HG03045 (cell line): Measurements from ENCODE around the gene CABLES1.
"Not testable (repeated sequence)": the region's sequence is repeated elsewhere in the genome, so short reads cannot be mapped to it uniquely, and the experiment has no call there.

Experiments
- ATAC-seq: cut with Tn5 transposase; IDR thresholded peaks from one replicate; pipeline ENCODE4 v1.9.1; 2021; ENCODE audit warnings: mild to moderate bottlenecking, moderate library complexity; ENCODE audit not compliant: unreplicated experiment

The CABLES1 gene

DNA sequence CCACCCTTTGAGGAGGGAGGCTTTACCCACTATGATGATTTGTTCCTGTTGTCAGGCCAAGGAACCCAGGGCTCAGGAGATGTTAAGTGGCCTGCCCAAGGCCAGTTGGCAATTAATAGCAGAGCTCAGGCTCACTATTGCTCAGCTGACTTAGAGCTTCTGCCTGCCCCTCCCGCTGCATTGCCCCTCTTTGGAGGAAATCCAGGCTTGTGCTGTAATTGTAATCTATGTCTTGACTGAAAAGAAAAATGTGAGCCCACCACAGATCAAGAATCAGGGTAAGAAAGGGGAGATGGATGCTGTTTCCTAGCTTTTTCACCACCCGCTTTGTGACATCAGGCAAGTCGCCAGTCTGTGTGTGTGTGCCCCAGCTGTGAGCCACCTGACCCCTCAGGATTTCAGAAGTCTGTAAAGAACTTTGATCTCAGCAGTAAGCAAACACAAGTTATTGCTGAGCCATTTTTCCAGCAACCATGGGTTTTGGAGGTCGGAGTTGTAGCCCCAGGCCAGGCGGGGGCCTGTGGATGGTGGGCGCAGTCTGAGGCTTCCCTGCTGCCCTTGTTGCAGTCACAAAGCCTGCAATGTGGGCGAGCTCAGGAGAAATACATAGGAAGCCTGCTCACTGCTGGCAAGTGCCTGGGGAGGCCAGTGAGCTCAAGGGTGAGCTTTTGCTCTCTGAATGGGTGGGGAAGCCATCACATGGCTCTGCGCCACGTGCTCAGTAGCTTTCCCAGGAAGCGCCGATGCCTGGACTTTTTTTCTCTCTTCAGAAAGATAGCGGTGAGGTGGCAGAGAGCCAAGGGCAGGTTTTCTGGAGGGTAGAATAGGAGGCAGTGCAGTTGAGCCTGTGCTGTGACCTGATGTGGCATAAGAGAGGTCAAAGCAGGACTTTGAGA lies 6.1 kb downstream of the CABLES1 start:
- ATAC-seq: no peak

DNA sequence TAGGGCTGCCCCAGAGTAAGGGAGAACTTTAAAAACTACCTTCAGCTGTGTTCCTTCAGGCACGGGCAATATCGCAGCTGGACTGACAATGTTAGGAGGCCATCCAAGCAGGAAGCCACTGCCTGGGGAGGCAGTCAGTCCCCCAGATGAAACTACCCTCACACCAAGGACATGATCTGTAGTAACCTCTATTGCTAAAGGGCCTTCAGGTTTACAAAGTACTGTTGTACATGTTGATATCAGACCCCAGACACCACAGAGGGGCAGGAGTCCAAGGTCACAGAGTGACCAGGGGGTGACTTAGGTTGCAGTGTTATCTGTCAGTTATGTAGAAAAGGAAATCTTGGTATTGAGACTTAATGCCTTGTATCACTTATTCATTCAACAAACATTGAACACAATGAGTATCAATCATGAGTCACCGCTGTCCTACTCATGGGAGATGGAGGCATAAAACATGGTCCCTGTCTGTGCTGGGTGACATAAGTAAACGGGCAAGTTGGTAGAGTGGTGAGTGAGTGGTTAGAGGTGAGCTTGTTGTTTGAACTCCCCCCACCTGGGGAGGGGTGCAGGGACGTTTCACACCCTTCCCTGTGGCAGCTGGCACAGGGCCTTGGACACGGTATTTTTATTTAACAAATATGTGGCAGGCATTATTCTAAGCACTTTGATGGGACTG lies 7.1 kb downstream of the CABLES1 start:
- ATAC-seq: no peak

GRCh38 chr18:23143016-23143814 lies 7.9 kb downstream of the CABLES1 start:
- no peak for ATAC-seq

- ATAC-seq: no peak
Measured at GRCh38 chr18:23143815-23144261, 8.6 kb downstream of the CABLES1 start.

DNA sequence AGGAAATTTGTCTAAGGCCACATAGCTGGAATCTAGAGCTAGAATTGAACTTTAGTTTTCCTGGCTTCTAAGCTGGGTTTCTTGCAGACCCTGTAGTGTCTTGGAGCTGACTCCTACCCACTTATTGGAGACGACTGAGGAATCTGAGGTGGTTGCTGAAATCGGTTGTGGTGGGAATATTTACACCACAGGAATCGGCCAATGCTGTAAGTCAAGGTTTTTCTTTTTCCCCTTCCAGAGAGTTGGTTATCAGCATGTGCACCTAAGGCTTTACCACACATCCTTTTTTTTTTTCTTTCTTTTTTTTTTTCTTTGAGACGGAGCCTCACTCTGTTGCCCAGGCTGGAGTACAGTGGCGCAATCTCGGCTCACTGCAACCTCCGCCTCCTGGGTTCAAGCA lies 9.4 kb downstream of the CABLES1 start:
- ATAC-seq: no peak

- ATAC-seq: no peak
Measured at GRCh38 chr18:23145621-23146020, 10.3 kb downstream of the CABLES1 start.

DNA sequence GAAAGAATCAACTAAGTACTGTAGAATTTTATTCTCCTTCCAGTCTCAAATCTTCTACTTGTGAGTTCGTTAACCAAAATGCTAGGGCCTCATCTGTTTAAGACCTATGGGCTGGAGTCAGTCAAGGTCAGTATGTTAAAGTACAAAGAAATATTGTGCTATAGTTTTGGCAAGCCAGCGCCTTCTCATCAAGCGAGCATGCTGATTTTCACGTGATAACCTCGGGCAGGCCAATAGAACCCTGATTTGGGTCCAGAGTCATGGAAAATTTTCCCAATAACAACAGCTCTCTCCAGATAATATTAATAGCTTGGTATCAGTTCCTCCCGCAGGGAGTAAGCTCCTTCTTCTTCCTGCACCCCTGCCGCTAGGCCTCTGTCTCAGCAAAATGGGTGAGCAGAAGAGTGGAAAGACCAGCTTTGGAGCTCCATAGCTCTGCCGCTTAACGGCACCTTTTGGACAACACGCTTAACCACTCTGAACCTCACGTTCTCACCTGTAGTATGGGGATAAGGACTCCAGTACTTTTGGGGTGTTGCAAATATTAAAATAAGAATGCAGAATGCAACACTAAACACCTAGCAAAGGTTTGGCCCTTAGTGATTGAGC lies 11.7 kb downstream of the CABLES1 start:
- no peak for ATAC-seq

DNA sequence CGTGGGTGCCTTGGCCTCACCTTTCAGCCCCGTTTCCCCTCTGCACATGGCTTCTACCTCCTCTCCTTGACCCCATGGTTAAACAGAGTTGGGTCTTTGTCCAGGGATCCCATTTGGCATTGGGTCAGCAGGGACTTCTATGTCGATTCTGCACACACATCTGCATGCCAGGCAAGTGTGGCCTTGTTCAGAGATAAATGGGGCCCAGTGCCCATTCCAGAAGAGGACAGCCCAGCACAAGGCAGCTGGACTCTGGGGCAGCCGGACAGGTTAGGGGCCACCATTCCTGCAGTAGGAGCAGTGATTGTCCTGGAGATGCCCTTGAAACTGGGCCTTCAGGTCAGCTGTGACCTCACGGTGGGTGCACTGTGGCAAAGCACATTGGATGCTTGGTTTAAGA lies 13.1 kb downstream of the CABLES1 start:
- no peak for ATAC-seq

GRCh38 chr18:23149570-23149969 lies 14.3 kb downstream of the CABLES1 start:
- ATAC-seq: no peak

DNA sequence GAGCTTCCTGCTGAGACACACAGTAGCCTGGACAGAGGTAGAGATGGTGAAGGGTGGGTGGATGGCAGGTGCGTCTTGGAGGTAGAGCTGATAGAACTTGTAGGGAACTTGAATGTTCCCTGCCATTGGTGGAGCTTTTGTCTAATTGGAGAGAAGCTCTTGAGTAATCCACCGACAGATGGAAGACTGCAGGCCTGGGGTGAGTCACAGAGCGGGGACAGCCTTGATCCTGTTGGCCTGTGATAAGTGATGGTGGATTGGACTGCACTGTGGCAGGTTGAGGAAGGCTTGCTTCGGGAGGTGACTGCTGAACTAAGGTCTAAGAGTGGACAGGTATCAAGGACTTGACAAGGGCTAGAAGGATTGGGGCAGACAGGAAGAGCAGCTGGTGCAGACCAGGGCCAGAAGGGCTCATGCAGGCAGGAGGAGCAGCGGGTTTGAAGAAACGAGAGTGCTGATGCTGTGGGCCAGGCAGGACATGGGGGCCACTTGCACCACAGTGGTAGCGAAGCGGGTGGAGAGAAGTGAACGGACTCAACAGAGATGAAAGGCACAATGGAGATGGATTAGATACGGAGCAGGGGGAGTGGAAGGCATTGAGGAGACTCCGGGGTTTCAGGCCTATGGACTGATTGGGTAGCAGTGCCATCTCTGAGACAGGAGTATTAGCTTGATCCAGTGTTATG lies 16.3 kb downstream of the CABLES1 start:
- no peak for ATAC-seq

- ATAC-seq: no peak
Measured at GRCh38 chr18:23154030-23154429, 18.7 kb downstream of the CABLES1 start.

DNA sequence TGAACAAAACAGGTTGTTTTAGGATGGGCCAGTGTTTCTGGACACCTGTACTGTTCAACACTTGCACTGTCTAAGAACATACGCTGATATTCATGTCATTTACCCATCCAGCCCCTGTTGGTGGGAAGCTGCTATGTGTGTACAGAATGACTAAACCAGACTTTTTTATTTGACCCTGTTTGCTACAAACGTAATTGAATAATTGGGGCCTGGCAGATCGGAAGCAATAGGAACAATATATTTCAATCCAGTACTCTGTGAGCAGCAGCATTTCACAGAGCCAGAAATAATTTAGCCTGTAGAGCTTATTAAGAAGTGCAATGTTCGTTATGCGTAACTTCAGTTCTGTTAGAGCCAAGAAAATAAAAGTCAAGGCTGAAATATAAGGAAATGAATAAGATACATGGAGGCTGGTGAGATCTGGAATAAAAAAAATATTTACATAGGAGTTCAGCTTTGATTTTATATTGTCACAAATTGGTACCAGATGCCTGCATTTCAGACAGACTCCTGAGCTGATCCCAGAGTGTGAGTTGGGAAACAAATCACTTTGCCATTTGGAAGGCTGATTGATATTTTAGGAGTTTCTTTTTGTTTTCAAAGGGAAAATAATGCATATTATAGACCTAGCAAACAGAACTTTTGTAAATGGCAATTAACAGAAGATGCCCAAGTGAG lies 19.7 kb downstream of the CABLES1 start:
- ATAC-seq: no peak

- ATAC-seq: no peak
Measured at GRCh38 chr18:23155537-23155936, 20.3 kb downstream of the CABLES1 start.

- ATAC-seq: no peak
Measured at GRCh38 chr18:23156134-23156533, 20.8 kb downstream of the CABLES1 start.

- ATAC-seq: no peak
Measured at GRCh38 chr18:23158058-23158457, 22.8 kb downstream of the CABLES1 start.

DNA sequence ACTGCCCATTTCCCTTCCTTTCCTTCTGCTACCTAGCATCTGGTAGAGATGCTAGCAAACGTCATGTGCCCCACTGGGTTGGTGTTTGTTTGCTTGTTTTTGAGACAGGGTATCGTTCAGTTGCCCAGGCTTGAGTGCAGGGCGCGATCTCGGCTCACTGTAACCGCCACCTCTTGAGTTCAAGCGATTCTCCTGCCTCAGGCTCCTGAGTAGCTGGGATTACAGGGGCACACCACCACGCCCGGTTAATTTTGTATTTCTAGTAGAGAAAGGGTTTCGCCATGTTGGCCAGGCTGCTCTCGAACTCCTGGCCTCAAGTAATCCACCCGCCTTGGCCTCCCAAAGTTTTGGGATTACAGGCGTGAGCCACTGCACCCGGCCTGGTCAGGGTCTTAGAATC lies 23.6 kb downstream of the CABLES1 start:
- ATAC-seq: not testable (repeated sequence)

- no peak for ATAC-seq
Measured at GRCh38 chr18:23159344-23159743, 24.1 kb downstream of the CABLES1 start.

DNA sequence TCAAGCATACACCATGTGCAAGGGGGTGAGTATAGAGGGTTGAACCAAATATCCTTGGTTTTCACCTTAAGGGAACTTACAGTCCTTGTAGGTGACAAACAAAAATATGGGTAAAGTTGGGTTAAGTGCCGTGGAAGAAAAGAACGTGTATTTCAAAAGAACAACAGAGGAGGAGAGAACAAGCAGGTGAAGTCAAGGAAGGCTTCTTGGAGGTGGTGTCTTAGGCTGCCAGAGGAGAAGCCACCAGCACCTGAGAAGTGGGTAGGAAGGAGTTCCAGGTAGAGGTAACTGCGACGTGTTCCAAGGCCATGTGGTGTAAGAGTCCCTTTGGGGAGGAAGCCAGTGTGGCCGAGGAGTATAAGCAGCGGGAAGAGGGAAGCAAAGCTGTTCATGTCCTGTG lies 27.2 kb downstream of the CABLES1 start:
- ATAC-seq: no peak

DNA sequence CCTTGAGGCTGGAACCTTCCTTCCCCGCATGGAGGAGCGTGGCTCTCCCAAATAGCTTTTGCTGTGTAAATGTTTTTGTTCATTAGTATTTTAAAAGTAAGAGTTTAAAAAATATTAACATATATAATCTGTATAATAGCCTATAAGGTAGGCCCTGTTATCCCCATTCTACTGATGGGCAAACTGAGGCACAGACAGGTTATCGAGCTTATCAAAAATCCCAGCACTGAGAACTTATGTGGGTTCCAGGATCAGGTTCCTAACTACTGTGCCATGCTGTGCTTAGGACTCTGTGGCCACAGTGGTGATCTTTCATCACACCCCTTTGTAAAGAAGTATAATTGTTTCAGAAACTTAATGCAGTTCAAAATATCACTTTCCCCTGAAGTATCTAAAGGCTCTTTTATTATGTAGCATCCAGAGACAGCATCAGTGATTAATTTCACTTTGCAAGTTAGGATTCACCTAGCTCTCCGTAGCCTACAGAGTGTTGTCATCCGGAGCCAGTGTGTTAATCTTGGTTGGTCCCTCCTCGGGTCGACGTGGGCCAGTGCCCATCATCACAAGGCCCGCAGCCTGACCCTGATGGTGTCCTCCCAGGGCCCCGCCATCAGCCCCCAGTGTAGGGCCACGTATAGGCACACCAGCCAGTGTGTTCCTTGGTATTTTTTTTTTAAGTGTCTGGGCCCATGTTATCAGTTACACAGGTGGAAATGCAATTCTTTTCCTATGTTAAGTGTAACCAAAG lies 28.7 kb downstream of the CABLES1 start:
- no peak for ATAC-seq
